Measurements from ENCODE around the gene PDGFRA.

GRCh38 chr4:54224996-54225597 lies 4.0 kb upstream of the PDGFRA start:
- TF ChIP-seq CTCF (IDR thresholded peaks at IDR 0.05; ENCODE audit: low read length) (no peak), EZH2phosphoT487 (IDR thresholded peaks at IDR 0.05; ENCODE audit: low read length) (no peak), EZH2 (optimal IDR thresholded peaks at IDR 0.05; ENCODE audit: low read depth, low read length) (no peak)

Data from MM.1S (cell line).